Activated gamma-delta T cell (primary cell): ENCODE data around the gene PRR5.

Experiments used
- DNase-seq: peaks from one replicate; lab custom pipeline; 2025; lab: John Stamatoyannopoulos, UW

PRR5 gene

GRCh38 chr22:44714703-44715350, 12.8 kb downstream of the PRR5 start:
- DNase-seq: no peak

GRCh38 chr22:44718418-44718817, 16.4 kb downstream of the PRR5 start:
- no peak for DNase-seq

GRCh38 chr22:44719586-44720368, 17.8 kb downstream of the PRR5 start:
- DNase-seq: no peak

GRCh38 chr22:44721213-44721612, 19.2 kb downstream of the PRR5 start:
- DNase-seq: no peak

- no peak for DNase-seq
Observed at GRCh38 chr22:44722611-44723010, 20.6 kb downstream of the PRR5 start.

DNA sequence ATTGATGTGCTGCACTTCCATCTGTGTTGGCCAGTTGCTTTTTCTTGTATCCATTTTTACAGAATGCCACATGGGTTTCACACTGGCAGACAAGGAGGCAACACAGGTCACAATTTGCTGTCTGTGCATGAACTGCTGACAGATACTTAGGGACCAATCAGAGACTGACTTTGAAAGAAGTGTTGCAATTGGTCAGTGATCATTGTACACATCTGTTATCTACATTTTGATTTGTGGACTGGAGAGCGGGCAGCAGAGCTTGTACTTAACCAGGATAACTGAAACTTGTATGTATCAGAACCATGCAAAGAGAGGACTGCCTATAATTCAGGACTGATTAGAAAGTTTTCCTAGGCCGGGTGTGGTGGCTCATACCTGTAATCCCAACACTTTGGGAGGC, 21.8 kb downstream of the PRR5 start:
- no peak for DNase-seq

DNA sequence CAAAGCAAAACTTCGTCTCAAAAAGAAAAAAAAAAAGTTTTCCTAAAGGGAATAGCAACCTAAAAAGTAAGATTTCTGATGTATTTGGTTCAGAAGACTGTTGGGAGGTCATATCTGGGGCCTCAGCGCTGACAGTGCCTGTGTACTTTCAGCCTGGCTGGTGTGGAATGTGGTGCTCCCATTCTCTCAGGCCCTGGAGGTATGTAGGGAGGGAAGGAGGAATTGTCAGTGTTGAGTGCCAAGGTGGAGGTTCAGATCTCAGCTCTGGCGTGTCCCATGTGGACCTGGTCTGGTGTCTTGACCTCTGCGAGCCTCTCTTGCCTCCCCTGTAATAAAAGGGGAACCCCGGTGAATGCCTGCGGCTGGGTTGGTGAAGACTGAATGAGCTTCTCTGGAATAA, 22.4 kb downstream of the PRR5 start:
- DNase-seq: no peak

- no peak for DNase-seq
Observed at GRCh38 chr22:44724859-44725258, 22.9 kb downstream of the PRR5 start.

DNA sequence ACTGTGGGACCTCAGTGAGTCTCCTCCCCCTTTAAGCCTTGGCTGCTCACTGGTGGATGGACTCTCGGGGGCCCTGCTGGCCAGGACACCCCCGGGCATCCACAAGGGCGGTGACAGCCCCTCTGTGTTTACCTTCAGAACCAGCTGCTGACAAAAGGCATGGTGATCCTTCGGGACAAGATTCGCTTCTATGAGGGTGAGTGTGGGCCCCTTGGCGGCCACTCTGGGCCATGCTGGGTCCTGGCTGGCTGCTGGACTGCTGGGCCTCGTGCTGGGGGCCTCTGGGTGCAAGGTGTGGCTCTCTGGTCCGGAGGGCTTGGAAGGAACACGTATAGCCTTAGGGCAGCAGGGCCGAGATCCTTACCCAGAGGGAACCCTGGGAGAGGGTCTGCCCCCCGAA, 24.4 kb downstream of the PRR5 start:
- no peak for DNase-seq

- no peak for DNase-seq
Observed at GRCh38 chr22:44727148-44727547, 25.1 kb downstream of the PRR5 start.

- DNase-seq: no peak
Observed at GRCh38 chr22:44727709-44728108, 25.7 kb downstream of the PRR5 start.

DNA sequence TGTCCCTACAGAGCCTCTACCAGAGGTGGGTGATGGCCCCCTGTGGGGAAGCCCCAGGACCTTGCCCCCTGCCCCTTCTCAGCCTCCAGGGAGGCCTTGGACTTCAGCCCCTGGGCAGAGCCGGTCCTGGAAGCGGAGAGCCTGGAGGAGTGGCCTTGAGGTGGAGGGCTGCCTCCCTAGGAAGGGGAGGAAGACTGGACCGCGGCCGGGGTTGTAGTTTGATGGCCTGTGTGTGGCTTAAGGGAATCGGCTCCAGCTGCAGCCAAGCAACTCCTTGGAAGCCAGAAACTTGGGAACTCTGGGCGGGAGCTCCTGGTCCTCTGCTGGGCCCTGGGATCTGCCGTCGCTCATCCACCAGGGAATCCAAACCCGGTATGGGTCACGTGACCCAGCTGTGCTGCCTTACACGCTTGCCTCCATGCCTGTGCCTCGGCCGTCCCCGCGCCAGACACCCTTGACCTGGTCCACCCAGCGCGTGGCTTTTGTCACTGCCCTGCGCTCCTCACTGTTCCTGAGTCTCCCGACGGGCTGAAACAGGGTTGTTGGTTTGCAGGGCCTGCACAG, 26.8 kb downstream of the PRR5 start:
- DNase-seq: no peak

DNA sequence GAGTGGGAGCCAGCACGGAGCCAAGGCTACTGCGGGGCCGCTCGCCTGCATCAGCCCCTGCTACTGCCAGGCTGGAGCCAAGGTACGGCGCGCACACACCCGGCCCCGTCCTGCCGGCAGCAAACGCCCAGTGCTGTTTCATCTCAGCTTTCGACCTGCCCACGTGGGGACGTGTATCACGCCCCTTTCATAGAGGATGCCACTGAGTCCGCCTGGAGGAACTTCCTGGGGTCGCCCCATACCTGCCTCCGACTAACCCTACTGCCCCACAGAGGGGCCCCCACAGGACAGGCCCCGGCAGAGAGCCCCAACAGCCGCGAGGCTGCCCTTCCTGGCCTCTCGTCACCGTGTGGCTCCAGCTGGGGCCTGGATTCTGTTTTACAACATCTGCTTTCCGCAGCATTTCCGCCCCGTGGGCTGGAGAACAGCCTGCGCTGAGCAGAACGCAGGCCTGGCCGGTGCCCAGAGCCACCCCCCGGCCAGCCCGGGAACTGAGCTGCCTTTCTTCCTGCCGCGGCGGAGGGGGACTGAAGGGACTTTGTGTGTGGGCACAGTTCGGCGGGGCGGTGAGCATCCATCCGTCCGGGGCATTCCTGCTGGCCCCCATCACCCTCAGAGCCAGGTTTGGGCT, 27.5 kb downstream of the PRR5 start:
- DNase-seq: no peak

GRCh38 chr22:44730022-44730393, 28.0 kb downstream of the PRR5 start:
- DNase-seq: no peak

GRCh38 chr22:44730490-44731356, 28.7 kb downstream of the PRR5 start:
- no peak for DNase-seq

- DNase-seq: no peak
Observed at GRCh38 chr22:44731357-44731970, 29.5 kb downstream of the PRR5 start.

DNA sequence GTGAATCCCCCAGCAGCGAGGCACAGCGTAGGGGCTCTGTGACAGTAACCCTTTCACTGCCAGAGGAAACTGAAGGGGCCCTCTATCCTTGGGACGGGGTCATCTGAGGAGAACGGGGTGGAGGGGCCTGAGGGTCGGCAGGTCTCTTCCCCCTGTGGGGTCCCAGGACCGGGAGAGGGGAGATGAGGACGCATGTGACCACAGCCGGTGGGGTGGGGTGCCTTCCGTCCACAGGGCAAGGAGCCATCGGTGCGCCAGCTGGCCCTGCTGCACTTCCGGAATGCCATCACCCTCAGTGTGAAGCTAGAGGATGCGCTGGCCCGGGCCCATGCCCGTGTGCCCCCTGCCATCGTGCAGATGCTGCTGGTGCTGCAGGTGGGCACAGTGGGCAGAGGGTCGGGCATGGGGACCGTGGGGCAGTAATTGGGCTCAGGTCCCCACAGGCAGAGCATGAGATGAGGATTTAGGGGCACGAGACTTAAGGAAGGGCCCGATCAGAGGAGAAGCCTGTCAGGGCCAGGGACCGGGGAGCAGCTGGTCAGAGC, 30.1 kb downstream of the PRR5 start:
- no peak for DNase-seq

DNA sequence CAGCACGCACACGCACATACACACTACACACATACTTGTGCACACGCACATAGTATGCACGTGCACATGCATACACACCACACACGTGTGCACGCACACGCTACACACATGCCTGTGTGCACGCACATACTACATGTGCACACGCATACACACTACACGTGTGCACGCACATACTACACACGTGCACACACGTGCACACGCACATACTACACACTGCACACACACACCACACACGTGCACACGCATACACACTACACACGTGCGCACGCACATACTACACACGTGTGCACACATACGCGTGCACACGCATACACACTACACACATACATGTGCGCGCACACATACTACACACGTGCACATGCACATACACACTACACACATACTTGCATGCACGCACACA, 30.7 kb downstream of the PRR5 start:
- no peak for DNase-seq

DNA sequence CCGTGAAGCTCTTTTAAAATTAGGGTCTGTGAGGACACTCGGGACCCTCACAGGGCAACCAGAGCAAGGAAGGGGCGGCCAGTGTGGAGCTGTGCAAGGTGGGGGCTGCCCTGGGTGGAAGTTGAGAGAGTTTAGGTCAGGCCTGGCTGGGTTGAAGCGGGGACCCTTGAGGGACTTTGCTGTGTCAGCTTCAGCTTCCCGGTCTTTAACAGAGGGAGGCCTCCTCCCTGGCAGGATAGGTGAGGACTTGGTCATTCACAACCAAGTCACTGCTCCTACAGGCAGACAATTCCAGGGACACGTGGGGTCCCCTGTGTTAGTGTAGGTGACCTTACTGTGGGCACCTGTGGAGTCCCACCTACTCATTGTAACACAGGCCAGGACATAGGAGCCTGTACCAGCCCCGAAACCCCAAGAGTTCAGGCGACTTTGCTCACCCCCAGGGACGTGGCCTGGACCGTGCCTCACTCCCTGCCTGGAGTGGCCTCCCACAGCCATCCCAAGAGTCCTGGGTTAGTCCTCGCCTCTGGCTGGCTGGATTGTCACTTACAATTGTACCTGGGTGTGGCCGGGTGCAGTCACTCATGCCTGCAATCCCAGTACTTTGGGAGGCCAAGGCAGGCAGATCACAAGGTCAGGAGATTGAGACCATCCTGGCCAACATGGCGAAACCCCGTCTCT, 31.6 kb downstream of the PRR5 start:
- no peak for DNase-seq

GRCh38 chr22:44734278-44734677, 32.3 kb downstream of the PRR5 start:
- DNase-seq: no peak
